GM19240 (cell line): Measurements from ENCODE around the gene RABL6.
"Not testable (repeated sequence)": the region's sequence is repeated elsewhere in the genome, so short reads cannot be mapped to it uniquely, and the experiment has no call there.

Experiments used
- DNase-seq: peaks from one replicate; pipeline ENCODE4 v3.0.0; 2011; ENCODE audit warnings: low spot score; ENCODE audit not compliant: insufficient read length

RABL6 gene

DNA sequence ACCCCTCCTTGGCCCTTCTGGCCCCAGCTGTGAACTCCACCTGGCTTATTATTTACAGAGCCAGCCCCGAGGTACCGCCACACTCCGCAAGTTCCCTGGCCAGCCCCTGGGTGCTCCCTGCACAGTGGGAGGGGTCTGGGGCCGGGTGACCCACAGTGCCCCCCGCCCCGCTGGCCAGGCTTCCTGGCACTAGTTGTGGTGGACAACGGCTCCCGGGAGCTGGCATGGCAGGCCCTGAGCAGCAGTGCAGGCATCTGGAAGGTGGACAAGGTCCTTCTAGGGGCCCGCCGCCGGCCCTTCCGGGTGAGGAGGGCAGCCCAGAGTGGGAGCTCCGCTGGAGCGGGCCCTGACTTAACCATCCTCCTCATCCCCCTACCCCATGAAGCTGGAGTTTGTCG, 48.3 kb downstream of the RABL6 start:
- no peak for DNase-seq

DNA sequence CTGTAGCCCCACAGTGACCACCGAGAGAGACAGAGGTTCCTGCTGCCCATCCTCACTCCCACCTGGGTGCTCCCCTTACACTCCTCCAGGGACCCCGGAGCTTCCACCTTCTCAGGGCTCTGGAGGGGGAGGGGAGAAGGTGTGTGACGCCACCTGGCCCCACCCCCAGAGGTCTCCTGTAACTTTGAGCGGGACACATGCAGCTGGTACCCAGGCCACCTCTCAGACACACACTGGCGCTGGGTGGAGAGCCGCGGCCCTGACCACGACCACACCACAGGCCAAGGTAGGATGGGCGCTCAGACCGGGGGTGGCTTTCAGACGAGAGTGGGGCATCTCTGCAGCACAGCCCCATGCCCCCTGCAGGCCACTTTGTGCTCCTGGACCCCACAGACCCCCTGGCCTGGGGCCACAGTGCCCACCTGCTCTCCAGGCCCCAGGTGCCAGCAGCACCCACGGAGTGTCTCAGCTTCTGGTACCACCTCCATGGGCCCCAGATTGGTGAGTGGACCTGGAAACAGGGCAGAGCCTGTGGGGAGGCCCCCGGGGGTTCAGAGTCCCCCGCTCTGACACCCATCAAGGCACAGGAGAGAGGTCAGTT, 48.9 kb downstream of the RABL6 start:
- no peak for DNase-seq

DNA sequence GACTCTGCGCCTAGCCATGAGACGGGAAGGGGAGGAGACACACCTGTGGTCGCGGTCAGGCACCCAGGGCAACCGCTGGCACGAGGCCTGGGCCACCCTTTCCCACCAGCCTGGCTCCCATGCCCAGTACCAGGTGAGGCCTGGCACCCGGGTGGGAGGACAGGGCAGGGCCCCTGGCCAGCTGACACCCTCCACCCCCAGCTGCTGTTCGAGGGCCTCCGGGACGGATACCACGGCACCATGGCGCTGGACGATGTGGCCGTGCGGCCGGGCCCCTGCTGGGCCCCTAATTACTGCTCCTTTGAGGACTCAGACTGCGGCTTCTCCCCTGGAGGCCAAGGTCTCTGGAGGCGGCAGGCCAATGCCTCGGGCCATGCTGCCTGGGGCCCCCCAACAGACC, 49.4 kb downstream of the RABL6 start:
- DNase-seq, result no peak

DNA sequence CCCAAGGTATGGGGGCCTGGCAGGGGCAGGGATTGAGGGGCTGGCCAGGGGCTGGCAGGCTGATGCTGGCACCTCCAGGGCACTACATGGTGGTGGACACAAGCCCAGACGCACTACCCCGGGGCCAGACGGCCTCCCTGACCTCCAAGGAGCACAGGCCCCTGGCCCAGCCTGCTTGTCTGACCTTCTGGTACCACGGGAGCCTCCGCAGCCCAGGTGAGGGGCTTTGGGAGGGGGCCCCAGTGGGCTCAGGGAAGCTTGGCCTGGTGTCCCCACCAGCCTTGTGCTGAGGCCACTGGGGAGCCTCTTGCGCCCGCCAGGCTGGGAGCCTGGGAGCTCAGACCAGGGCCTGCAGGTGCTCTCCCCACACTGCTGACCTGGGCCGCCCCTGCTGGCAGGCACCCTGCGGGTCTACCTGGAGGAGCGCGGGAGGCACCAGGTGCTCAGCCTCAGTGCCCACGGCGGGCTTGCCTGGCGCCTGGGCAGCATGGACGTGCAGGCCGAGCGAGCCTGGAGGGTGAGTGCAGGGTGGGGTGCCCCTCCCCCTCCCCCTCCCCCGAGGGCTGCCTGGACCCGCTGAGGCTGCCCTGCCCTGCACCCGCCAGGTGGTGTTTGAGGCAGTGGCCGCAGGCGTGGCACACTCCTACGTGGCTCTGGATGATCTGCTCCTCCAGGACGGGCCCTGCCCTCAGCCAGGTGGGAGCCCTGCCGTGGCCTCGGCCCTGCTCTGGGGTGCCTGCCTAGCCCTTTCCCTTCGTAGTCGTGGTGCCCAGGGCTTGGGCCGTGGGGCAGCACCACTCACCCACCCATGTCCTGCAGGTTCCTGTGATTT, 50.0 kb downstream of the RABL6 start:
- no peak for DNase-seq

DNA sequence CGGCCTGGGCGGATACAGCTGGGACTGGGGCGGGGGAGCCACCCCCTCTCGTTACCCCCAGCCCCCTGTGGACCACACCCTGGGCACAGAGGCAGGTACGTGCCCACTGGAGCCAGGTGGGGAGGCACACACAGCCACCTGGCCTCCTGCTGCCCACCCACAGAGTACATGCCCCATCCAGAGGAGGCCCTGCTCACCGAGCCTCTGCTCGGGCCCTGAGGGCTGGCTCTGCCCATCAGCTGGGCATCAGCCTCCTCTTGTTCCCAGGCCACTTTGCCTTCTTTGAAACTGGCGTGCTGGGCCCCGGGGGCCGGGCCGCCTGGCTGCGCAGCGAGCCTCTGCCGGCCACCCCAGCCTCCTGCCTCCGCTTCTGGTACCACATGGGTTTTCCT, 50.7 kb downstream of the RABL6 start:
- no peak for DNase-seq

DNA sequence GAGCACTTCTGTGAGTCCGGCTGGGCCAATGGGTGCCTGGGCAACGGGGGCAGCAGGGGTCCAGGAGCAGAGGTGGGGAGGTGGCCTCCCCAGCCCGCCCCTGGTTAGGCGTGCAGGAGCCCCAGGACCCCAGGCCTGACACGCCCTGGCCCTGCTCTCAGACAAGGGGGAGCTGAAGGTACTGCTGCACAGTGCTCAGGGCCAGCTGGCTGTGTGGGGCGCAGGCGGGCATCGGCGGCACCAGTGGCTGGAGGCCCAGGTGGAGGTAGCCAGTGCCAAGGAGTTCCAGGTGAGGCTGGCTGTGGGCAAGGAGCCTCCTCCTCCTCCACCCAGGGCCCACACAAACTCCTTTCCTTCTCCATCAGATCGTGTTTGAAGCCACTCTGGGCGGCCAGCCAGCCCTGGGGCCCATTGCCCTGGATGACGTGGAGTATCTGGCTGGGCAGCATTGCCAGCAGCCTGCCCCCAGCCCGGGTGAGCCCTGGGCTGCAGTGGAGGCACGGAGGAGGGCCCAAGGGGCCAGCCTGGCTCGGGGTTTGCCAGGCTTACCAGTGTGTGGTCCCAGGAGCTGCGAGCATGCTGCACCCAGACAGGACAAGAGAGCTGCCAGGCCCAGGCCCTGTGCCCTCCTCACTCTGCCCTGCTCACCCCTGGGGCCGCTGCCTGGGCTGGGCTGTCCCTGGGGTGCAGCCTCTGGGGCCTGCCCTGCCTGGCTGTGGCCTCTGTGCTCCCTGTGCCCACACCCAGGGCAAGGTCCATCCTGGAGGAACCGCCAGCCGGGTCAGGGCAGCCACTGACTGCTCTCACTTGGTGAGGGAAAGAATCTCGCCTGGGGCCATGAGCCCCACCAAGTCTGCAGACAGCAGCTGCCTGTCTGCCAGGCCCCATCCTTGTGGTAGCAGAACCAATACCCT, 51.4 kb downstream of the RABL6 start:
- no peak for DNase-seq

DNA sequence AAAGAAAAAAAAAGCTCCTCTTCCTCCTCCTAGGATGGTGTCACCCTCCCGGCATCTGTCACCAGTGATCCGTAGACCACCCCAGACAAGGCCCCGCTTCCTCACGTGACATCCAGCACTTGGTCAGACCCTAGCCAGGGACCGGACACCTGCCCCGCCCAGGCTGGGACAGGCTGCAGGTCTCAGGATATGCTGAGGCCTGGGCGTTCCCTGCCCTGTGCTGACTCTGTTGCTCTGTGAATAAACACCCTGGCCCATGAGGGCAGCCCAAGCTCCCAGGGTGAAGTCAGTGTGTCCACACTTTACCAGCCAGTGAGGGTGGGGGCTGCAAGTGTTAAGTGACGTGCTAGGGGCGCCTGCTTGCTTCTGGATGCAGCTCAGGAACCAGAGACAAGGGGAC, 52.8 kb downstream of the RABL6 start:
- no peak for DNase-seq

DNA sequence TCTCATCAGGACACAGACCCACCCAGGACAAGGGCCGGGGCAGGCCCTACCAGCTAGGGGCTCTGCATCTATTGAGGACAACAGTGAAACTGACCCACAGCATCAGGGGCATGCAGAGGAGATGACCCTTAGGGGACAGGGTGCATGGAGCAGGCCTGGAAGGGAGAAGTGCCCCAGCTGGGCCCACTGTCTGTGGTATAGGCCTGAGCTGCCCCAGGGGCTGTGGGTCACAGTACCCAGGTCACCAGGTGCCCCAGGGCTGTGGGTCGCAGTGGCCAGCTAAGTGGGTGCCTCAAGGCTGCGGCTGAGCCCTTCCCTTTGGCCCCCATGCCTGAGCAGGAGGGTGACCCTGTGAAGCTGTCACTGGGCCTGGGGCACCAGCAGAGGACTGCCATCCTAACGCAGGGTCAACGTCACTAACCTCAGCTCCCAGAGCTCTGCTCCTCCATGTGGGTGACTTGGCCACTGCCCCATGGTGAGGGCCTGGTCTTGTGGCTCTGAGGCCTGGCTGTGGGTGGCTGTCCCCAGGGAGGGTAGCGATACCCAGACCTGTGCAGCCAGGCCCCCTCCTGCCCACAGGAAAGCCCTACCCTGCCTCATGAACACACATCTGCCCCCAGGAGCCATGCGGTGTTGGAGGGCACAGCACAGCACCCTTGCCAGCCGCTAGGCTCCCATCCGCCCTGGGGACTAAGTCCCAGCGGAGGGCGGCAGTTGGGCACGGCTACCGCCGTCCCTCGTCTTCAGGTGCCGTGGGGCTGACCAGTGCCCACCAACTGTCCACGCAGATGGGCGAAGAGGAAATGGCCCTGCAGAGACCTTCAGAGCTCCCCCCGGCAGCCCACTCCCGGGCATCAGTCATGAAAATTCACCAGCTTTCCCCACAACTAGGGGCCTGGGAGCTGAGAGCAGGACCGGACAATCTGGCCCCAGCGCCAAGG, 53.5 kb downstream of the RABL6 start:
- DNase-seq, result no peak

DNA sequence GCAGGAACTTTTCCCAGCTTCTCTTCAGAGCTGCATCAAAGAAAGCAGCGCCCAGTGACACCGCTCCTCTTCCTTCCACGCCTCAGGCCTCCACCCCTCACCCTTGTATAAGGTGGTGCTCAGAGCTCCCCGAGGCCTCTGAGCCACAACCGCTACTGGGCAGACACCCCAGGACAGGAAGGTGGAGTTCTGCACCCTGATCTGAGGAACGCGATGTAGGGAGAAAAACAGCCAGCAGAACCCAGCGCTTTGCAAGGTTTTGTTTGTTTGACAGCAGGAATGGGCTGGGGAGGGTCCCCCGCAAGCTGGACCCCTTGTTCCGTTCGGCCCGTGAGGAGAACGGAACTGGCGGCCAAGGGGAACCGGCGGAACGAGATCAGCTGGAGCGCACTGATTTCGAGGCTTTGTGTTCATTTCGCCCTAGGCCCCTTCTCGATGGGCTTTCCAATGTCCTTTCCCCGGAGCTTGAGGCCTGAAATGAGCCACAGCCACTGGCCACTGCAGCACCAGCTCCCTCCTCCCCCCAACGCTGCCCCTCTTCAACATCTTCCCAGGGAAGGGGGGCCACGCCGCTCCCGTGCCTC, 54.2 kb downstream of the RABL6 start:
- DNase-seq, result no peak

DNA sequence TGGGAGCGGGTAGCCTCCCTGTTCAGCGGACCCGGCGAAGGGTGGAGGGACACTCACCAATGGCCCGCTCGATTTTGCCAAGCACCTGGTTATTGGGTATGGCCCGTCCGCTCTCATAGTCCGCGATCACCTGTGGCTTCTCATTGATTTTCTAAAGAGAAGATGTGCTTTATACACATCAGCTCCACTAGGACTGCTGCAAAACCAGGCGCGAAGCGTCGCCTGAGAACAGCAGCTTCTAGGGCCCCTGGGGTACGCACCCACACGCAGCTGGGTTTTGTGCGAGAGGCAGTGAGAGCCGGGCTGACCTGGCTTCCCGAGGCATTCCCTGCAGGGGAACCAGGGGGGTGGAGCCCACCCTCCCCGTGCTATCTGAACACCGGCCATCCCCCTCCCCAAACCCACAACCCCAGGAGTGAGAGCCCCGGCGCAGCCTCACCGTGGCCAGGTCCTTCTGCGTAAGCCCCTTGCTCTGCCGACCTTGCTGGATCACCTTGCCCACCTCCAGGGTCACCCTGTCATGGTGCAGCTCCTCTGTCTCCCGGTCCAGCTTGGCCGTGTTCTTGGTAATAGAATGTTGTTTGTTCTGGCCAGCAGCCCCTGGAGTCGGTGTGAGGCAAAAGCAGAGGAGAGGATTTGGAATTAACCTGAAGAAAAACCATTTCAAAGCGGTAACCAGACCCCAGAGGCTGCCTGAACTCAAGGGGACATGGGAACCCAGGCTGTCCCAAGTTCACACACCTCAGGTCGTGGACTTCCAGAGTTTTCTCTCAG, 55.3 kb downstream of the RABL6 start:
- DNase-seq, result no peak

DNA sequence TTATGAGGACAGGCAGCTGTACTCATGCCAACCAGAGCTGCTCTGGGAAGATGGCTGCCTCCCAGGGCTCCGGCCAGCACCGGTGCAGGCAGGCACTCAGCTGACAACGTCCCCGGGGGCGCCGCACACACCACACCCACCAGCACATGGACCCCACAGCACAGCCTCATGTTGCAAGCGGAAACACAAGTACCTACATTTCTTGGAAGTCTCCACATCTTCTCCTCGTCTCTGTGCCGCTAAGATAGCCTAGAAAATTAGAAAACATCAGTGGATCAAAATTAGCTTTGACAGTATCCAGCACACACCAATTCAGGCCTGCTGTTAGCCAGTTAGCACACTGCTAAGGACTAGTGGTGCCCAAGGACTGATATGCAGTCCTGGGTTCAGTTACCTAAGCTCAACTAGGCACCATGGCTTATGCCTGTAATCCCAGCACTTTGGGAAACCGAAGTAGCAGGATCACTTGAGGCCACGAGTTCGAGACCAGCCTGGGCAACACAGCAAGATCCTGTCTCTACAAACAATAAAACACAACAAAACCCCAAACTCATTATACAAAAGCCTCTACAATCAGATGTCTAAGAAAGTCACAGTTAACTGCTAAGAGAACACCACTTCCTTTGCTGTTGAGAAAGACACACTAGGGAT, 56.0 kb downstream of the RABL6 start:
- DNase-seq, result no peak

DNA sequence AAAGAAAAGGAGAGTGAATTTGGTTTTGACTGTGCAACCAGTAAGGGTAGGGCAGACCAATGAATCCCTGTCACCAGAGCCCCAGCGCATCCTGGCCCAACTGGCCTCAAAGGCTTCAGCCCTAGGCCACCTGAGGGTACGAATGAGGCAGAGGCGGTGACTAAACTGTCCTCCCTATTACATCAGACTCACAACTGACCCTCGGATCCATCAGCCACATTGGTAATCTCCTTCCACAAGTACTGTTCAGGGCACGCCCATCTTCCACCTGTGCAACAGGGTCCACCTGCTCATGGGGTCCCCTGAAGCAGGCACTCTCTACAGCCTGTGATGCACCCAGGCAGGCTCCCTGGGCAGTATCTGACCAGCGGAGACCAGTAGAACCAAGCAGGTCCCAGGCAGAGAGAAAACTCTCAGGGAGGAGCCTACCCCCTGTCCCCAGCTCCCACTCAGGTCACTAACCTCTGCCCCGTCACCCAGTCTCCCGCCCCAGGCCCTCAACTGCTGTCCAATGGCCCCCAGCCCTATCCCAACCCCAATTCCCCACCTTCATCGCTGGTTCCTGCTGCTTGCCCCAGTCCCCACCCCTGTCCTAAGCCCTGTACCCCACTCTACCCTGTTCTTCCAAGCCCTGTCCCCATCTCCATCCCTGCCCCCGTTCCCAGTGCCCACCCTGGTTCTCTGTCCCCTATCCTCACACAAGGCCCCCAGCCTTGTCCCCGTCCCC, 57.5 kb downstream of the RABL6 start:
- no peak for DNase-seq

DNA sequence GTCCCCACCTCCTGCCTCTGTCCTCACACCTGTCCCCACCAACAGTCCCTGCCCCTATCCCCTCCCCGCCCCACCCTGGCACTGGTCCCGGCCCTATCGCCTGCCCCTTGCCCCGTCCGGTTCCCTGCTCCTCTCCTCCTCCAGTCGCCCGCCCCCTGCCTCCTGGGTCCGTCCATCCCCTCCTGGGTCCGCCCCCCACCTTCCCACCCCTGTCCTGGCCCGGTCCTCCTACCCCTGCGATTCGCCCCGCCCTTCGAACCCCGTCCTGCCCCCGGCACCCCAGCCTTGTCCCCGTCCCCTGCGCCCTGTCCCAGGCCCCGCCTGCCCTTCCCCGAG, 58.0 kb downstream of the RABL6 start:
- no peak for DNase-seq

DNA sequence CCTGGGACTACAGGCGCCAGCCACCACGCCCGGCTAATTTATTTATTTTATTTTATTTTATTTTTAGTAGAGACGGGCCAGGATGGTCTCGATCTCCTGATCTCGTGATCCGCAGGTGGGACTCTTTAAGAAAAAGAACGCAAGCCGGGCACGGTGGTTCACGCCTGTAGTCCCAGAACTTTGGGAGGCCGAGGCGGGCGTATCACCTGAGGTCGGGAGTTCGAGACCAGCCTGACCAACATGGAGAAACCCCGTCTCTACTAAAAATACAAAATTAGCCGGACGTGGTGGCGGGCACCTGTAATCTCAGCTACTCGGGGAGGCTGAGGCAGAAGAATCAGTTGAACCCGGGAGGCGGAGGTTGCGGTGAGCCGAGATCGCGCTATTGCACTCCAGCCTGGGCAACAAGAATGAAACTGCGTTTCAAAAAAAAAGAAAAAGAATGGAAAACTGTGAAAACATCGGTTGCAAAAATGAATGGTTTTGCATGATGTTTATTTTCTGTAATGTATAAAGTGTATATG, 59.2 kb downstream of the RABL6 start:
- DNase-seq, result not testable (repeated sequence)

DNA sequence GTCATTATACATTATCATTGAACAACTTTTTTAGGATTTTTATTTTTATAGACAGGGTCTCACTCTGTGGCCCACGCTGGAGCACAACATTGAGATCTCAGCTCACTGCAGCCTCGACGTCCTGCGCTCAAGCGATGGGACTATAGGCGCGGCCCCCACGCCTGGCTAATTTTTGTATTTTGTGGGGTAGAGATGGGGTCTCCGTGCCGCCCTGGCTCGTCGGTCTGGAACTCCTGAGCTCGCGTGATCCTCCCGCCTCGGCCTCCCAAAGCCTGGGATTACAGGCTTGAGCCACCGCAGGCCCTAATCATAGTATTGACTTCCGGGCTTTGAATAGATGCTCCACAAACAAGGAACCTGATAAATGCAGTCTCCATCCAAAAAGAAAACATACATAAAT, 59.7 kb downstream of the RABL6 start:
- no peak for DNase-seq

DNA sequence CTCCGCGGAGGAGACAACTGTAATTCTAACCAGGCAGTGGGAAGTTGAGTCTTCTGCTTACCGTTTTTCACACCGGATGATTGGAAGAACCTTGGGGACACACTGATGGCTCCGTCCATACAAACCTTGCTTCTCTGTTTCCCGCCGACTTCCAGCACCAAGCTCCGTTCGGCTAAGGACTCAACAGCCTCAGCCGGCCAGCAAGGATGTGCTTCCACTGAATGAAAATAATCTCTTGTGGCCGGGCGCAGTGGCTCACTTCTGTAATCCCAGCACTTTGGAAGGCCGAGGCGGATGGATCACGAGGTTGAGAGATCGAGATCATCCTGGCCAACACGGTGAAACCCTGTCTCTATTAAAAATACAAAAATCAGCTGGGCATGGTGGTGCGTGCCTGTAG, 60.2 kb downstream of the RABL6 start:
- DNase-seq, result no peak

DNA sequence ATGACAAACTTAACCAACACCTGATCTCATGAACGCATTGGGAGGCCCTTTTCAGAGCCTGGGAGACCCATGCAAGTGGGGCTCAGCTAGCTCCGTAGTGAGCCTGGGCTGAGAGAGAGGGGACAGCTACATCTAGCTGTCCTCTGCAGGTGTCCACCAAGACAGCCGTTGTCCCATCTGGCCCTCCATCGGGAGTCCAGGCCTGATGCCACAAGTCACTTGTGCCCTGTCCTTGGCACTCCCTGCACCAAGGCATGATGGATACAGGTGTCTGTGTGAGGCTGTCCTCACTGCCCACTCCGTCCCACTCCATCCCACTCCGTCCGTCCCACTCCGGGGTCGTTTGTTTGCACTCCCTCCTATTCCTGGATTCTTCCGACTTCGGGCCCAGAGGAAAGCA, 60.9 kb downstream of the RABL6 start:
- no peak for DNase-seq

DNA sequence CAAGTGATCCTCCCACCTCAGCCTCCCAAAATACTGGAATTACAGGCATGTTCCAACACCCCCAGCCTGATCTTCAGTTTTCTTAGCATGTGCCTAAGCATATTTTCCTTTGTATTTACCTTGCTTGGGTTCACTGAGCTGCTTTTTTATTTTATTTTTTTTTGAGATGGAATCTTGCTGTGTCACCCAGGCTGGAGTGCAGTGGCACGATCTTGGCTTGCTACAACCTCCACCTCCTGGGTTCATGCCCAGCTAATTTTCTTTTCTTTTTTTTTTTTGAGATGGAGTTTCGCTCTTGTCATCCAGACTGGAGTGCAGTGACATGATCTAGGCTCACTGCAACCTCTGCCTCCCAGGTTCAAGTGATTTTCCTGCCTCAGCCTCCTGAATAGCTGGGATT, 61.9 kb downstream of the RABL6 start:
- not testable (repeated sequence) for DNase-seq

DNA sequence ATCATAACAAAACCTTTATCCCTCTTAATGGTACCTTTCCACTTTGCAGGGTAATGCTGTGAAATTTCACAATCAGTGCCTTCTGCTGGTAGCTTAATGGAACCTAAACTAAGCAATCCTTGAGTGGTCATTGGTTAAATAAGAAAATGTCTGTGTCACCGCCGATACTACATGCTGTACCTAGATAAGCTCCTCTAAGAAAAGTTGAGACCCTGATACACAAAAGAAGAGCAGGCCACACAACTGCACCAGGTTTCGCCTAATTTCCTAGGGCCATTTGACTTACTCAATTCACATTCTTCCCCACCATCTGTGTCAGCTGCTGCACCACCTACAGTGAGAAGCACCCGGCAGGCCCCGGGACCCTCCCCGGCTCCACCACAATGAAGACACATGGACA, 67.4 kb downstream of the RABL6 start:
- no peak for DNase-seq
